Measurements from ENCODE around the gene ATXN1.

GRCh38 chr6:16570221-16570553 lies 191.1 kb downstream of the ATXN1 start:
- no peak for TF ChIP-seq CTCF (IDR thresholded peaks at IDR 0.05)
- TF ChIP-seq EP300 (IDR thresholded peaks at IDR 0.05), result no peak
